GM23338 (cell line): ENCODE measurements around the gene HDHD3. TPM values are rescaled to one million over a fixed set of nuclear protein-coding genes. Genes with fewer than 3 reads are reported as not detected.

Experiments used
- ATAC-seq: fragments of 200-7000 bp; cut with Tn5 transposase; 3 replicates; pipeline ENCODE4 v1.9.1; 2020
- DNase-seq: peaks from one replicate; pipeline ENCODE4 v3.0.0-alpha.2; 2015; ENCODE audit warnings: low spot score
- H2AFZ ChIP-seq: fragments of 200-600 bp; sonication (generic); 2 replicates; pipeline ENCODE4 v1.8.0; 2016; ENCODE audit warnings: antibody characterized with exemption, mild to moderate bottlenecking, moderate library complexity
- H3F3A ChIP-seq: fragments of 200-600 bp; sonication (generic); replicated peaks from 2 replicates; pipeline ENCODE4 v1.8.0; 2017; ENCODE audit warnings: antibody characterized with exemption, mixed run types, low read depth
- H3K27ac ChIP-seq: fragments of 200-600 bp; sonication (generic); 2 replicates; pipeline ENCODE4 v1.6.1; 2016; ENCODE audit warnings: low read depth
- H3K27me3 ChIP-seq: fragments of 200-600 bp; sonication (generic); 2 replicates; pipeline ENCODE4 v1.8.0; 2016; ENCODE audit warnings: mild to moderate bottlenecking, mixed run types, moderate library complexity; ENCODE audit not compliant: insufficient read depth
- H3K36me3 ChIP-seq: fragments of 200-600 bp; sonication (generic); 2 replicates; pipeline ENCODE4 v1.8.0; 2016; ENCODE audit warnings: mild to moderate bottlenecking; ENCODE audit not compliant: insufficient read depth
- H3K4me1 ChIP-seq: fragments of 200-600 bp; sonication (generic); 2 replicates; pipeline ENCODE4 v1.8.0; 2016; ENCODE audit warnings: mild to moderate bottlenecking, moderate library complexity; ENCODE audit not compliant: insufficient read depth
- H3K4me2 ChIP-seq: fragments of 200-600 bp; sonication (generic); 2 replicates; pipeline ENCODE4 v1.7.1; 2017; ENCODE audit warnings: mixed run types
- H3K4me3 ChIP-seq: fragments of 200-600 bp; sonication (generic); 2 replicates; pipeline ENCODE4 v1.6.1; 2016; ENCODE audit warnings: mixed run types
- H3K79me2 ChIP-seq: fragments of 200-600 bp; sonication (generic); replicated peaks from 2 replicates; pipeline ENCODE4 v1.8.0; 2017; ENCODE audit warnings: mild to moderate bottlenecking; ENCODE audit not compliant: insufficient read depth
- H3K9me2 ChIP-seq: fragments of 200-600 bp; sonication (generic); 2 replicates; pipeline ENCODE4 v1.8.0; 2017; ENCODE audit not compliant: insufficient read depth
- H4K20me1 ChIP-seq: fragments of 200-600 bp; sonication (generic); replicated peaks from 2 replicates; pipeline ENCODE4 v1.8.0; 2017; ENCODE audit warnings: mild to moderate bottlenecking; ENCODE audit not compliant: insufficient read depth
- H3K27ac Mint-ChIP-seq: 2 replicates; pipeline ENCODE4 v1.8.0; 2020; ENCODE audit warnings: inconsistent platforms, mild to moderate bottlenecking, moderate library complexity, mixed read lengths
- H3K27me3 Mint-ChIP-seq: 3 replicates; pipeline ENCODE4 v1.8.0; 2022; ENCODE audit warnings: low read depth, mild to moderate bottlenecking, moderate library complexity, mixed read lengths, inconsistent platforms; ENCODE audit not compliant: insufficient read depth, poor library complexity
- H3K36me3 Mint-ChIP-seq: 3 replicates; pipeline ENCODE4 v1.8.0; 2021; ENCODE audit warnings: low read depth, mild to moderate bottlenecking, inconsistent platforms, moderate library complexity, mixed read lengths
- H3K4me1 Mint-ChIP-seq: 3 replicates; pipeline ENCODE4 v1.8.0; 2020; ENCODE audit warnings: mild to moderate bottlenecking, inconsistent platforms, mixed read lengths
- H3K4me3 Mint-ChIP-seq: 3 replicates; pipeline ENCODE4 v1.8.0; 2021; ENCODE audit warnings: moderate library complexity, mild to moderate bottlenecking, inconsistent platforms, mixed read lengths
- H3K9me3 Mint-ChIP-seq: 3 replicates; pipeline ENCODE4 v1.8.0; 2020; ENCODE audit warnings: moderate library complexity, mild to moderate bottlenecking, inconsistent platforms, mixed read lengths
- CREB1 ChIP-seq: fragments of 250-450 bp; sonication (Bioruptor Pico); IDR thresholded peaks from 2 replicates; pipeline ENCODE4 v1.5.0; 2020; ENCODE audit warnings: low read depth, mild to moderate bottlenecking, moderate library complexity
- CTCF ChIP-seq, 2 experiments: fragments of 200-600 bp in 1 of 2; sonication (generic) in 1 of 2; conservative IDR thresholded peaks; 2 replicates each; pipeline versions ENCODE4 v1.5.1 to v1.6.1; 2016 to 2017; ENCODE audit warnings: antibody characterized with exemption in 2 of 2, low read depth in 2 of 2, mild to moderate bottlenecking in 2 of 2, moderate library complexity in 1 of 2
- ETS1 ChIP-seq: IDR thresholded peaks from 2 replicates; pipeline ENCODE4 v1.6.1; 2016; ENCODE audit warnings: antibody characterized with exemption
- EZH2 ChIP-seq: fragments of 200-600 bp; sonication (generic); IDR thresholded peaks from one replicate; pipeline ENCODE4 v1.8.0; 2017; ENCODE audit warnings: antibody characterized with exemption, mild to moderate bottlenecking, low read depth; ENCODE audit not compliant: unreplicated experiment
- EZH2phosphoT487 ChIP-seq: fragments of 200-600 bp; sonication (generic); IDR thresholded peaks from one replicate; pipeline ENCODE4 v1.8.1; 2018; ENCODE audit warnings: antibody characterized with exemption; ENCODE audit not compliant: unreplicated experiment
- JUNB ChIP-seq: IDR thresholded peaks from one replicate; pipeline ENCODE4 v1.6.1; 2016; ENCODE audit warnings: antibody characterized with exemption; ENCODE audit not compliant: unreplicated experiment
- NANOG ChIP-seq: IDR thresholded peaks from 2 replicates; pipeline ENCODE4 v1.6.1; 2016; ENCODE audit warnings: antibody characterized with exemption, borderline replicate concordance
- POLR2AphosphoS5 ChIP-seq: IDR thresholded peaks from 2 replicates; pipeline ENCODE4 v1.6.1; 2016; ENCODE audit warnings: antibody characterized with exemption, low read depth
- STAT1 ChIP-seq: IDR thresholded peaks from one replicate; pipeline ENCODE4 v1.6.1; 2016; ENCODE audit warnings: antibody characterized with exemption; ENCODE audit not compliant: unreplicated experiment
- ZNF331 ChIP-seq: fragments of 250-450 bp; sonication (Bioruptor Pico); IDR thresholded peaks from 2 replicates; pipeline ENCODE4 v1.5.0; 2020; ENCODE audit warnings: low read depth, mild to moderate bottlenecking, moderate library complexity
- polyA plus RNA-seq: library from polyadenylated mRNA; unstranded; fragments of >200 nt; fragmentation: Nextera tagmentation; extraction: Ambion mirVana; gene quantifications from 2 replicates; pipeline ENCODE4 v1.2.1, GENCODE V29; 2016
- total RNA-seq: library from RNA; depleted of rRNA; stranded (reverse); fragments of >200 nt; shearing (Covaris generic); gene quantifications from 2 replicates; pipeline ENCODE4 v1.2.3, GENCODE V29; 2014
- TF ChIP-seq, protein P1 (sequence below): IDR thresholded peaks from one replicate; pipeline ENCODE4 v1.6.1; 2018; ENCODE audit warnings: antibody characterized with exemption; ENCODE audit not compliant: unreplicated experiment

HDHD3 gene
- total and polyA plus RNA-seq, 2 experiments from 2014 or later, result 9.5 to 17.7 TPM

DNA sequence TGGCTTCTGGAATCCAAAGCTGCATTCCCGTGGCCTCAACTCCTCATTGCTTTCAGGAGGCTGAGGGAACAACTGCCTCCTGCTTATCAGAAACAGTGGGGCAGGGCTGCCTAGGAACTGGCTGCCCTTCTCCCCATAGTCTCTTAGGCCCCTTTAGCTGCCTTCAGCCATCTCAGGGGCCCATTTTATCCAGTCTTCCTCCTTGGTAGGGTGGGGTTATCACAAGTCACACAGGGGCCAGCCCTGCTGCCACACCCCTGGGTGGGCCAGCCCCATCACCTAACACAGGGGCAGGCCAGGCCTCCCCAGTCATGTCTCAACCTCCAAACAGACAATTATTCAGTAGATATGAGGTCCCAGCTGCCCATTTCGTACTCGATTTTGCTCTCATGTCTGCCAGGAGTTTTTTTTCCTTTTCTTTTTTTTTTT, 20.4 kb upstream of the HDHD3 start (continued):
- TF ChIP-seq EZH2, result no peak
- no peak for TF ChIP-seq CREB1 (CRISPR knock-in tag)
- TF ChIP-seq, protein P1, sequence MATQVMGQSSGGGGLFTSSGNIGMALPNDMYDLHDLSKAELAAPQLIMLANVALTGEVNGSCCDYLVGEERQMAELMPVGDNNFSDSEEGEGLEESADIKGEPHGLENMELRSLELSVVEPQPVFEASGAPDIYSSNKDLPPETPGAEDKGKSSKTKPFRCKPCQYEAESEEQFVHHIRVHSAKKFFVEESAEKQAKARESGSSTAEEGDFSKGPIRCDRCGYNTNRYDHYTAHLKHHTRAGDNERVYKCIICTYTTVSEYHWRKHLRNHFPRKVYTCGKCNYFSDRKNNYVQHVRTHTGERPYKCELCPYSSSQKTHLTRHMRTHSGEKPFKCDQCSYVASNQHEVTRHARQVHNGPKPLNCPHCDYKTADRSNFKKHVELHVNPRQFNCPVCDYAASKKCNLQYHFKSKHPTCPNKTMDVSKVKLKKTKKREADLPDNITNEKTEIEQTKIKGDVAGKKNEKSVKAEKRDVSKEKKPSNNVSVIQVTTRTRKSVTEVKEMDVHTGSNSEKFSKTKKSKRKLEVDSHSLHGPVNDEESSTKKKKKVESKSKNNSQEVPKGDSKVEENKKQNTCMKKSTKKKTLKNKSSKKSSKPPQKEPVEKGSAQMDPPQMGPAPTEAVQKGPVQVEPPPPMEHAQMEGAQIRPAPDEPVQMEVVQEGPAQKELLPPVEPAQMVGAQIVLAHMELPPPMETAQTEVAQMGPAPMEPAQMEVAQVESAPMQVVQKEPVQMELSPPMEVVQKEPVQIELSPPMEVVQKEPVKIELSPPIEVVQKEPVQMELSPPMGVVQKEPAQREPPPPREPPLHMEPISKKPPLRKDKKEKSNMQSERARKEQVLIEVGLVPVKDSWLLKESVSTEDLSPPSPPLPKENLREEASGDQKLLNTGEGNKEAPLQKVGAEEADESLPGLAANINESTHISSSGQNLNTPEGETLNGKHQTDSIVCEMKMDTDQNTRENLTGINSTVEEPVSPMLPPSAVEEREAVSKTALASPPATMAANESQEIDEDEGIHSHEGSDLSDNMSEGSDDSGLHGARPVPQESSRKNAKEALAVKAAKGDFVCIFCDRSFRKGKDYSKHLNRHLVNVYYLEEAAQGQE, result no peak
- TF ChIP-seq JUNB, result no peak
- no peak for TF ChIP-seq POLR2AphosphoS5
- no peak for TF ChIP-seq EZH2phosphoT487
- no peak for TF ChIP-seq CTCF (conservative IDR thresholded peaks at IDR 0.05; ENCODE audit: low read depth in 2 of 2)
- TF ChIP-seq ZNF331 (CRISPR knock-in tag), result no peak
- TF ChIP-seq NANOG, result no peak

GRCh38 chr9:113395000-113395861, 18.4 kb upstream of the HDHD3 start:
- H3F3A ChIP-seq, result no peaks in the 10 kb centered on the region
- no peaks in the 10 kb centered on the region for H3K36me3 ChIP-seq
- no peak overlapping the region for H2AFZ ChIP-seq
- H3K27ac ChIP-seq, result no peak overlapping the region
- H3K27me3 Mint-ChIP-seq, result peaks cover 7% of the 10 kb centered on the region
- DNase-seq, result no peak
- H3K4me2 ChIP-seq, result no peak overlapping the region
- no peaks in the 10 kb centered on the region for H3K79me2 ChIP-seq
- H4K20me1 ChIP-seq, result 0 out of 2 replicates have a peak, but pooled peaks cover 2% of the 10 kb centered on the region
- no peaks in the 10 kb centered on the region for H3K9me2 ChIP-seq
- H3K4me1 ChIP-seq, result no peaks in the 10 kb centered on the region
- peaks cover 3% of the 10 kb centered on the region; the same call in 2 of the 3 replicates for H3K36me3 Mint-ChIP-seq
- no peaks in the 10 kb centered on the region for H3K27me3 ChIP-seq
- H3K27ac Mint-ChIP-seq, result no peak overlapping the region
- H3K9me3 Mint-ChIP-seq, result no peaks in the 10 kb centered on the region
- no peaks in the 10 kb centered on the region for H3K4me1 Mint-ChIP-seq
- no peak overlapping the region for H3K4me3 Mint-ChIP-seq
- no peak for ATAC-seq
- no peak overlapping the region for H3K4me3 ChIP-seq
- TF ChIP-seq NANOG, result no peak
- no peak for TF ChIP-seq STAT1
- TF ChIP-seq ETS1, result no peak
- no peak for TF ChIP-seq JUNB
- no peak for TF ChIP-seq POLR2AphosphoS5
